Limb (tissue), 2 donors: ENCODE measurements around the gene C3orf20.
"Not testable (repeated sequence)": the region's sequence is repeated elsewhere in the genome, so short reads cannot be mapped to it uniquely, and the experiment has no call there.

Experiments
- DNase-seq, 2 donors: peaks; one replicate each; pipeline ENCODE4 v3.0.0-alpha.2; 2016; ENCODE audit errors: extremely low spot score in 2 of 2

Gene C3orf20

DNA sequence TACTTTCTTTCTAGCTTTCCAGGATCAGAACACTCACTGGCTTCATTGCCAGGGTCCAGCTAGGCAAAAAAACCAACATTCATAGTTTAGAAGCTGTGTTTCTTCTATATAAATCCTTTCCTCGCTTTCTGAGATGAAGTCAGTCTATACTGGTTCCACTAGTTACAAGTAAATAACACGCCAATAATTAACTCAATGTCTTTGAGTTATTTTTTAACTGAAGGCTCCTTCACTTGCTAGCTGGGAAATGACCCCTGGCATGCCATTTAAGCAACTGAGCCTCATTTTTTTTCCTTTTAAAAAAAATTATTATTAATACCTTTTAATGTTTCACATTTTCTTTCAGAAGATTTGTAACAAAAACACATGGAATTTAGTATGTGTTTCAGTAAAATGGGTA is 25.5 kb upstream of the C3orf20 start:
- DNase-seq, result no peak

DNA sequence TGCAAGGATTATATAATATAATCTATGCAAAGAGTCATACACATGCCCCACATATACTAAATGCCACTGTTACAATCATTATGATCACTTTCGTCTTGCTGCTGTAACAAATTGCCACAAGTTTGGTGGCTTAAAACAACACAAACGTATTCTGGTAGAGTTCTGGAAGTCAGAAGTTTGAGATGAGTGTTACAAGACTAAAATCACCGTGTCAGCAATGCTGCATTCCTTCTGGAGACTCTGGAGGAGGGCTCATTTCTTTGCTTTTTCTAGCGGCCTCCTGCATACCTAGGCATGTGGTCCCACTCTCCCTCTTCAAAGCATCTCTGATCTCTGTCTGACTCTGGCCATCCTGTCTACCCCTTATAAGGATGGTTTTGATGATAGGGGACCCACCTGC is 24.7 kb upstream of the C3orf20 start:
- no peak for DNase-seq

DNA sequence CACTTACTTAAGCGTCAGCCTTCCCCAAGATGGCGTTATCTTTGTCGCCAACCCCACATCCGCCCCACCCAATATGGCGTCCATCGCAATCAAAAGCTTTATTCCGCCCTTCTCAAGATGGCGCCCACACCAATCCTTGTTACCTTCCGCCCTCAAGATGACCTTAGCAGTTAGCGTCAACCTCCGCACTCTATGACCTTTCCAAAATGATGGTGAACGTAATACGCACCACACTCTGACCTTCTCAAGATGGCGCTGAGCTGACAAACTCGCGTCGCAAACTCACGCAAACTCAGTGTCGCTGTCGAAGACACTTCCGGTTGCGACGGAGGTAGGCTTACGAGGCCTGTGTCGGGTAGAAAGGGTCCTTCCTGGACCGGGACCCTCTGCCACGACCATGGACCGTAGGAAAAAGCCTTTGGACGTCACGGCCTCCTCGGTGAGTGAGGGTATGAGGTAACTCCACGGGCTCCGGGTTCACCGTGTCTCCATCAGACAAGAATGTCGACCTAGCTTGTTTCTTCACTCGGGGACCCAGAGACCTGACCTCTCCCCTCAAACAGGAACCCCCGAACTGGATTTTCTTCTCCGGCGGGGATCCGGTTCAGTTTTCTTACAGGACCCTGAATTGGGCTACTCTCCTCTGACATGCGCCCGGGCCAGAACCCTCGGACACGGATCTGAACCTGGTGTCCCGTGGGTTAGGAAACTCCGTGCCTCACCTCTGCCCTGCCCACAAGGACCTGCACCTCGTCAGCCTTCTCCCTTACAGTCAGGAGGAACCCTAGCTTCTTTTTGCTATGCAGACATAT is 23.3 kb upstream of the C3orf20 start, which contains the start of gene CCDC174:
Gene CCDC174 (plus strand): TSS at position 323 of the 812 bp plus-strand sequence. CDS start 75 bp downstream, at position 398.
- DNase-seq, result peak; percentile 95 to 99

DNA sequence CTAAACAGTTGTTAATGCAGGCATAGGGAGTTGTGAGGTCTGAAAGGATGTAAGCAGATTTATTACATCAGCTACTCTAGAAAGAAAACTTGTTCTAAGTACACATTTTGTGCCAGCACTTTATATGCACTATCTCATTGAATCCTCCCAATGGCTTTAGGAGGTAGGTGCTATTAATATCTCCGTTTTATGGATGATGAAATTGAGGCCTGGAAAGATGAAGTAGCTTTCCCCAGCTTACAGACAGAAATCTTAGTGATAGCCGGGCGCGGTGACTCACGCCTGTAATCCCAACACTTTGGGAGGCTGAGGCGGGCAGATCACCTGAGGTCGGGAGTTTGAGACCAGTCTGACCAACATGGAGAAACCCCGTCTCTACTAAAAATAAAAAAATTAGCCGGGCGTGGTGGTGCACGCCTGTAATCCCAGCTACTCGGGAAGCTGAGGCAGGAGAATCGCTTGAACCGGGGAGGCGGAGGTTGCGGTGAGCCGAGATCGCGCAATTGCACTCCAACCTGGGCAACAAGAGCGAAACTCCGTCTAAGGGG is 22.5 kb upstream of the C3orf20 start:
- DNase-seq, result not testable (repeated sequence)

DNA sequence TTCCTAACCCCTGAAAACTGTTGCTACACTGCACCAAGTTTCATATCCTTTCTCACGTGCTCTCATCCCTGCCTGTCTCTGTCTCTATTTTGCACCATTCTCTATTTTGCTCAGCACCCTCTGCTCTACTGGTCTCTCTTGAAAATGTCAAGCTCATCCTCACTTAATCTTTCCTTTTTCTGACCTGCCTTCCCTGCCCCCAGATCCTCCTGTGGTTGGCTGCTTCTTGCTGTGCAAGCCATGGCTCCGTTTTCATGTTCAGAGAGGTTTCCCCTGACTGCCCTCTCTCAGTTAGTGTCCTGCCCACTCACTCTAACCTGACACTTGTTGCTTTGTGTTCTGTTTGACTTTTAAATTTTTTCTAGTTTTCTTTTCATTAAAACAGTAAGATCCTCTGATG is 17.4 kb upstream of the C3orf20 start:
- DNase-seq, result no peak

DNA sequence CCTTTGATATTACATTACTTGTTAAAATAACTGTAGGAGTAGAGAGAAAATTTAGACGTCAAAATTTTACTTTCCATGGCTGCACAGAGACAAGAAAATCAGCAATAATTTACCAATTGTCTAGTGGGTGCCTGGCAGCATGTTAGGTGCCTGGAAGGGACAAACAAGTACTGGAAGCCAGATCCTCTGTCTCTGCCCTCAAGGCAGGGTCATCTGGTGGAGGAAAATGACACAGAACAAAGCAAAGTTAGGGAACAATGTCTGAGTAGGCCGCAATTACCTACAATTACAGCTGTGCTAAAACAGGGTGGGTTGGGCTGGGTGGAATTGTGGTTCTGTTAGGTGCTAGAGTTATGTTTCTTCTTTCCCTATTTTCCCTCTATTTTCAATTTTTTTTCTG is 16.0 kb upstream of the C3orf20 start:
- no peak for DNase-seq

DNA sequence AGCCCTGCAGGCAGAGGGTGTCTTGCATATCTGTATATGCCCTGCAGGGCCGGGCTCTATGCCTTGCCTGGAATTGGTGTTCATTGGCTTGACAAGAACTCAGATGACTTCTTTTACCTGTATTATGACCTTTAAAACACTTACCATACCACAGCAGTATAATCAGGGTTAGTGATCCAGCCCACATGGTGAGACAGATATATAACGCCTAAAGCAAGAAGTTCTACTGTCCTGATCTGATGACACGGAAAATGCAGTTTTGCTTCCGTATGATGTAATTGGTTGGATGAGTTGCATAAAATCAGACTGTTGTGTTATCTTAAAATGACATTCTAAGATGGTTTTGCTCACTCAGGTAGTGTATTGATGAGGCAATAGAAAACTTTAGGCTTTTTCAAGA is 14.0 kb upstream of the C3orf20 start:
- no peak for DNase-seq

DNA sequence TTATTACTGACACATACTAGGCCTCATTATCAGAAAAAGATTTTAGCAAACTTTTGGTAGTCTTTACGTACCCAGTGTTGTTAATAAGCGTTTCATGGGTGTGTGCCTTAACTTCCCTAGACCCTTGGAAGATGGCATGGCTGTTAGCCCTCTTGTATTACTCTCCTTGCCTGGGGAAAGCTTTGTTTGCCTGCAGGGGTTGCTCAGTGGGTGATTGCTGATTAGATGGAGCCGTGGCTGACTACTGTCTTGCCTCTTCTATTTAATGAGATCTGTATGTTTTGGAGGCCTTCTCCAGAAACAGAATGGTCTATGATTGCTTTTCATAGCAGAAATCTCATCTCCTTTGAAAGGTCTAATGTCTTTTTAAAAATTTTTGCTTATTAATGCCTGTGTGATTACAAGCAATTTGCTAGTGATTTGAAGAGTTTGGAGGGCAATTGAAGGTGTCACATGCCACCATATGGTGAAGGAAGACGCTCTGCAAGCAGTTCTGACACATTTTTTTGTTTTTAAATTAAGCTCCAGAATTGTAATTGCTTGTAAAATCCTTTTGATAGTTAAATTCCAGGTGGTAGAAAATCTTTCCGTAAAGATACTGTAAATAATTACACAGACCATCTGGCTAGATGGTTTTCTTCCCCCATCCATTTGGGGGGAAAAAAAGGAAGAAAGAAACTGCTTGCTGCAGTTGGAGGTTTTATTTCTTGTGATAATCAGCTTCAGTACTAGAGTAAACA is 11.4 kb upstream of the C3orf20 start:
- DNase-seq, result no peak

DNA sequence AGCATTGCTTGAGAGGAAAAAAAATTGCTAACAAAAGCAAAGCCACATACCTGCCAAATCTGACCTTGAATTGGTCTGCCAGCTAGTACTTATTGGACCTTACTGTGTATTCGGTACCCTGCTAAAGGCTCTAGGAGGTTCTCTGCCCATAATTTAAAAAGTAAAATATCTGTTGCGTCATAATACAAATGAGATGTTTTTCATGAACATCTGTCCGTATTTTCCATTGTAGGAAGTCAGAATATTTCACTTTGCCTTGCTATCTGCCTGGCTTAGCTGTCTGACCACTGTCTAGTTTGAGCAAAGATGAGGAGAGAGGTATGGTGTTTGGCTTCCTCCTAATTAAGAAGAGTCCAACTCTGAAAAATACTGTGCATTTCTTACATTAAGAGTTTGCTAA is 10.8 kb upstream of the C3orf20 start:
- DNase-seq, result no peak

DNA sequence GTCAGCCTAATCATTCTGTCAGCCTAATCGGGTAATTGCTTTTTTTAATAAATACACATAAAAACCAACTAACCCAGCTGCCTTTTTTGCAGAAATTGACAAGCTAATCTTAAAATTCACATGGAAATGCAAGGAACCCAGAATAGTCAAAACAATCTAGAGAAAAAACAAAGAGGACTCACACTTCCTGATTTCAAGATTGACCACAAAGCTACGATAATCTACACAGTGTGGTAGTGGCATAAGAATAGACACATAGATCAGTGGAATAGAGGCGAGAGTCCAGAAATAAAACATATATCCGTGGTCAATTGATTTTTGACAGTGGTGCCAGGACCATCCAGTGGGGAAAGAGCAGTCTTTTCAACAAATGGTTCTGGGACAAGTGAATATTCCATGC is 2.4 kb upstream of the C3orf20 start:
- DNase-seq, result no peak

DNA sequence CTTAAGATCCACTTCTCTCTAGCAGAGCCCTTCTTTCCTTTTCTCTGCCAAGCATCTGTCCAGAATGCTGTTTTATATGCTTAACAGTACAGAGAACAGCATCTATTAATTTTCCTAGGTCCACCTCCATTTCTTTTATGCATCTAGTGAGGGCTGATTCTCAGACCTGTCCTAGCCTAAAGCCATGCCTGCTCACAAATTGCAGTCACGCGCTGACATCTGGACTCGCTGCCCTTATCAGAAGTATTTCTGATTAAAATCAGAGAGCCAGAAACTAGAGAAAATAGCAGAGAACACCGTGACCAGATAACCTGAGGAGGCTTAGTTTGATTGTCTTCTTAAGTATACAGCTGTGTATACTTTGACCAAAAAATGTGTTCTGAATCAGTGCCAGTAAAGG is 1.9 kb downstream of the C3orf20 start:
- no peak for DNase-seq

DNA sequence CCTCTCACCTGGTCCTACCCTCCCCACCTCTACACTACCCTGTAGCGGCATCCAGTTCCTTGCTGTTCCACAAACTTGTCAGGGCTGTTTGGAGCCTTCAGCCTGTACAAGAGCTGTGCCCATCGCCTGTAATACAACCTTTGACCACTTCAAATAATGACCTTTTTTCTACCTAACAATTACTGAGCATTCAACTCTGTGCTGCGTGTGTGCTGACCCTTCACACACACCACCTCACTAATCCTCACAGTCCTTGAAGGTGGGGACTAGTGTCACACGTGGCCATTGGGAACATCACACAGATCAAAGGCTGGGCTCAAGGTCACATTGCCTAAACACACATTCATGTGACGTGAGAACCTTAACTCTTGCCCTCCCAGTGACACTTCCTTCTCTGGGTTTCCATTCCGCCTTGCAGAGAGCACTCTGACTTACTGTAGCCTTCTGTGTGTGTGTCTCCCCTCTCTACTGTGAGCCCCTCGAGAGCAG is 3.1 kb downstream of the C3orf20 start:
- no peak for DNase-seq

DNA sequence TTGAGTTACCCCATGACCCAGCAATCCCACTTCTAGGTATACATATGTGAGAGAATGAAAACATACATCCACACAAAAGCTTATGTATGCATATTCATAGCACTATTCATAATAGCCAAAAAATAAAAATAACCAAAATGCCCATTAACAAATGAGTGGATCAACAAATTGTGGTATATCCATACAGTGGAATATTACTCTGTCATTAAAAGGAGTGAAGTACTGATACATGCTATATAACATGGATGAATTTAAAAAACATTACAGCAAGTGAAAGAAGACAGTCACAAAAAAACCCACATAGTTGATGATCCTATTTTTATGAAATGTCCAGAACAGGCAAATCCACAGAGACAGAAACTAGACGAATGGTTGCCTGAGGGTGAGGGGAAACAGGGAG is 5.2 kb downstream of the C3orf20 start:
- no peak for DNase-seq

DNA sequence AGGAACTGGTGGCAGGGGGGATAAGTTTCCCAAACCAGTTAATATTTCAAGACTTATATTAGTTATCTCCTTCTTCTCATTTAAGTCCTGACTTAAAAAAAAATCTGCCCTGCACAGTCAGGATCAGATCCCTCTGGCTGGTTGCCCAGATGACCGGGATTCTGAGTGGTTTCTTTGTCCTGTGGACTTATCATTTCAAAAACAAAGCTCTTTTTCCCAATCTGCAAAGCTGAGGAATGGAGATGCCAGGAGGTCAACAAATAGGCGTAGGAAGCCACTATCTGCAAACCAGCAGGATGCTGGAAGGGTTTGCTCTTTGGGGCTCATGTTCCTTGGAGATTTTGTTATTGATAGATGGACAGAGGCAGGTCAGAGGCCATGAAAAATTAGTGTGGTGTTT is 5.8 kb downstream of the C3orf20 start:
- no peak for DNase-seq

DNA sequence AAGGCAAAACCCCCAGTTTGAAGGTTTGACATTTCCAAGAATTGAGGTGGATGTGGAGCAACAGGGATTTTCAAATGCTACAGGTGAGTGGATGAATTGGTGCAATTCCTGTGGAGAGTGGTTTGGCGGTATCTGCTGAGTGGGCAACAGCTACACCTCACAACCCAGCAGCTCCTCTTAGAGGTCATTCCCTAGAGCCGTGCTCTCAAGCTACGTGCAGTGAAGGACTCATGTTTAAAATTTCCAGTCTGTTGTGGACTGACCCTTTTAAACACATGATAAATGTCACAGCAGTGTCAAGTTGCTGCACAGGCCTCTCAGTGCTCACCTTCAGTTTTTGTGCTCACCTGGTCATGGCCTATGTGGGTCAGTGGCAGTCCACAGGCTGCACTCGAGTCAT is 9.5 kb downstream of the C3orf20 start:
- no peak for DNase-seq

DNA sequence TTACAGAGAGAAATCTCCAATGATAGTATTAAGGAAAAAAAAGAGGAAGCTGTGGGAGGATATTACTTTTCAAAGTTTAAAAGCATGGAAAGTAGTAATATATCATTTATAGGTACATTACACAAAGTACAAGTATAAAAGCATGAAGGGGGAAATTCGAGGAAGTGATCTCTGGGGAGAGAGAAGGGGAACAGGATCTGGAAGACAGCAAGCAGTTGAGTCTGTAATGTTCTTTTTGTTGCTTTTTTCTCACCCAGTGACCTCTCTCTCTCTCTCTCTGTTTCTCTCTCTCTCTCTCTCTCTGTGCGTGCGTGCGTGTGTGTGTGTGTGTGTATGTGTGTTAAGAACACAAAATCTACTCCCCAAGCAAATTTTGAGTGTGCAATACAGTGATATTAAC is 10.2 kb downstream of the C3orf20 start:
- no peak for DNase-seq

DNA sequence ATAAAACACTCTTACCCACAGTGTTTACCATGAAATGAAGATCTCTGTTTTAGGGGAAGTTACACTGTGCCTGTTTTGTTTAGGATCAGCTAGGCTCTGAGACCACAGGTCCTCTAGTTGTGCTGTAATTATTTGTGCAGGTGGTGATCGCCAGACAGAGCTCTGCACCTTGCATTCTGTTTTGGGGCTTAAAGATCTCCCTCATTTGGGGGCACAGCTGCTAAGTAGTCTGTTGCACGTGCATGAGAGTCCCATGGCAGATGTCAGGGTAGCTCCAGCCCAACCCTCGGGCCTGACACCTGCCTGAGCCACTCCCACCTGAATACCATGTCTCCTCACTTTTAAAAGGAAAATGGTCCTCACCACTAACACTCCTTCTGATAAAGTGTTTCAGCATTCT is 12.4 kb downstream of the C3orf20 start:
- DNase-seq, result no peak

DNA sequence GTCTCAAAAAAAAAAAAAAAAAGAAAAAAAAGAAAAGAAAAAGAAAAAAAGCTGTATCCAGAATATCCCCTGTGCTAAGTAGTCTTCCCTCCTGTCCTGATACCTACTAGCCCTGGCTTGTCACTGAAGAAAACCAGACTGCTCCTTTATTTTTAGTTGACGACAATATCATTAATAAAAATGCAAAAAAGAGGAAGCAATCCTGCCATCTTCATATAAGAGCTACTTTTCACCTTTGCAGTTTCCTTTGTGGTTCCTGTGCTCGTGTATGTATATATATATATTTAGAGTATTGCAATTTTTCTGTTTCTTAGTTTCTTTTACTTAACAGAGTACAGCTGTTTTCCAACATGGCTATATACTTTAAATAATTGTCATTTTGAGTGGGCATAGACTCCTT is 13.6 kb downstream of the C3orf20 start:
- DNase-seq, result no peak

DNA sequence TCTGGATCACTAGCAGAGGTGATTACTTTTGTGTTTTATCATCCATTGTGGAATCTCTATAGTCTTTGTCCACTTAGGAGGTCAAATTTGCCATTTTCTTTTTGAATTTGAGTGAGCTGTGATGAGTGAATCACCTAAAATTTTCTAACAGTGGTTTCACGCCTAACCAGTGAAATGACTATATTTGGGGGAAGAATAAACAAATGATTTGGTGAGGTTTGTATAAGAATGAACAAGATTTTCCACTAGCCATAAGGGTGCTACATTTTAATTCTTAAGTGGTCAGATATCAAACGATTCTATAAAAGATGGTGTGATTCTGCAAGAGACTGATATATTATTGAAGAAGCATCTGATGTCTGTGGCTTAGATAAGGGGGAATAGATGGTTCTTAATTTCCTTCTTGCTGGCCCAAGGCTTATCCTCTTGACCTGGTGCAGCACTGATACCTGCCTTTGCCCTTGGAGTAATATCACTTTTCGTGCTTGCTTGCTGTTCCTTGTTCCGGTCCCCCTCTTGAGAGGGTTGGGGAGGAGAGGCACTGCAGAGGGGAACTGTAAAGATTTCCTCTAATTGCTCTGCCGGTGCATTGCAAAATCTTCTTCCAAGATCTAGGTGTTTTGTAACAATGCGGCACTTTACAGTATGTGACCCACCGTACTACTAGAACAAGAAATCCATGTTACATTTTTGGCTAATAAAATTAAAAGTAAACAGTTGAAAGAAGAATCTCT is 14.5 kb downstream of the C3orf20 start:
- no peak for DNase-seq

DNA sequence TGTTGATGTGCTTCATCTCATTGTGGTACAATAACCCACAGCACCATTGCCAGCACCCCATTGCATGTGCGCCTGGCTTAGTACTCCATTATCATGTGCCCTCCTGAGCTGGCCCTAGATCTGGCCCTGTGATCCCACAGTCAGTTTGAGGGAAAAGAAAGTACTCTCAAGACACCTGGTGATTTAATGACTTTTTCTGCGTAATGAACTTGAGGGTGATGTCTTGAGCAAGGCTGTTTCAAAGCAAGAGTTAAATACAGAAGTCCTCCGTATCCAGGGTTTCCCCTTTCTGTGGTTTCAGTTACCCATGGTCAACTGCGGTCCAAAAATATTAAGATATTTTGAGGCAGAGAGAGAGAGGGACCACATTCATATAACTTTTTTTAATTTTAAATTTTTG is 16.3 kb downstream of the C3orf20 start:
- DNase-seq, result no peak

DNA sequence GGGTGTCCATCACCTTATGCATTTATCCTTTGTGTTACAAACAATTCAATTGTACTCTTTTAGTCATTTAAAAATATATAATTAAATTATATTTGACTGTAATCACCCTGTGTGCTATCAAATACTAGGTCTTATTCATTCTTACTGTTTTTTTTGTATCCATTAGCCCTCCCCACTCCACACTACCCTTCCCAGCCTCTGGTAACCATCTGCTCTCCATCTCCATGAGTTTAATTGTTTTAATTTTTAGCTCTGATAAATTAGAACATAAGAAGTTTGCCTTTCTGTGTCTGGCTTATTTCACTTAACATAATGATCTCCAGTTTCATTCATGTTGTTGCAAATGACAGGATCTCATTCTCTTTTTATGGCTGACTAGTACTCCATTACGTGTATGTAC is 16.8 kb downstream of the C3orf20 start:
- no peak for DNase-seq
